ENCODE data around the gene CX3CL1.
"Not testable (repeated sequence)": the region's sequence is repeated elsewhere in the genome, so short reads cannot be mapped to it uniquely, and the experiment has no call there.

Gene CX3CL1

GRCh38 chr16:57372372-57373116 is at the start of gene CX3CL1:
Gene CX3CL1 (plus strand): TSS chr16:57372490. CDS start chr16:57372569, 79 bp downstream.
- Mint-ChIP-seq H3K27me3 (ENCODE audit: low read depth) (peaks cover 7% of the 10 kb centered on the region), H3K36me3 (ENCODE audit: low read depth) (no peaks in the 10 kb centered on the region), H3K9me3 (no peaks in the 10 kb centered on the region), H3K4me3 (no peak within 1 kb of the TSS), H3K4me1 (ENCODE audit: low read depth) (peaks cover 2% of the 10 kb centered on the region), H3K27ac (no peak within 1 kb of the TSS)

- H3K4me1 Mint-ChIP-seq (ENCODE audit: low read depth), result no peaks in the 10 kb centered on the region
- H3K27ac Mint-ChIP-seq, result no peak overlapping the region
- peaks cover 4% of the 10 kb centered on the region for H3K27me3 Mint-ChIP-seq (ENCODE audit: low read depth)
- no peaks in the 10 kb centered on the region for H3K36me3 Mint-ChIP-seq (ENCODE audit: low read depth)
- H3K4me3 Mint-ChIP-seq, result no peak overlapping the region
- no peaks in the 10 kb centered on the region for H3K9me3 Mint-ChIP-seq
These were observed 47.5 kb upstream of the CX3CL1 start for GRCh38 chr16:57324749-57325148.

- Mint-ChIP-seq H3K4me1 (ENCODE audit: low read depth) (no peaks in the 10 kb centered on the region), H3K4me3 (no peak overlapping the region), H3K36me3 (ENCODE audit: low read depth) (no peaks in the 10 kb centered on the region), H3K27ac (no peak overlapping the region), H3K27me3 (ENCODE audit: low read depth) (peaks cover 4% of the 10 kb centered on the region), H3K9me3 (no peaks in the 10 kb centered on the region)
These were observed 46.8 kb upstream of the CX3CL1 start for GRCh38 chr16:57325458-57325857.

GRCh38 chr16:57329718-57330327 is 42.5 kb upstream of the CX3CL1 start:
- H3K27me3 Mint-ChIP-seq (ENCODE audit: low read depth), result peaks cover 34% of the 10 kb centered on the region
- no peaks in the 10 kb centered on the region for H3K4me1 Mint-ChIP-seq (ENCODE audit: low read depth)
- H3K9me3 Mint-ChIP-seq, result no peaks in the 10 kb centered on the region
- H3K27ac Mint-ChIP-seq, result no peak overlapping the region
- no peak overlapping the region for H3K4me3 Mint-ChIP-seq
- H3K36me3 Mint-ChIP-seq (ENCODE audit: low read depth), result no peaks in the 10 kb centered on the region

GRCh38 chr16:57331355-57331754 is 40.9 kb upstream of the CX3CL1 start:
- H3K27me3 Mint-ChIP-seq (ENCODE audit: low read depth), result peaks cover 41% of the 10 kb centered on the region
- H3K4me1 Mint-ChIP-seq (ENCODE audit: low read depth), result no peaks in the 10 kb centered on the region
- H3K27ac Mint-ChIP-seq, result no peak overlapping the region
- H3K4me3 Mint-ChIP-seq, result no peak overlapping the region
- H3K36me3 Mint-ChIP-seq (ENCODE audit: low read depth), result no peaks in the 10 kb centered on the region
- no peaks in the 10 kb centered on the region for H3K9me3 Mint-ChIP-seq

- no peaks in the 10 kb centered on the region for H3K4me1 Mint-ChIP-seq (ENCODE audit: low read depth)
These were observed 38.9 kb upstream of the CX3CL1 start for GRCh38 chr16:57333402-57333801.

GRCh38 chr16:57335366-57335765 is 36.9 kb upstream of the CX3CL1 start:
- Mint-ChIP-seq H3K27ac (no peak overlapping the region), H3K27me3 (ENCODE audit: low read depth) (peaks cover 46% of the 10 kb centered on the region), H3K9me3 (no peaks in the 10 kb centered on the region), H3K36me3 (ENCODE audit: low read depth) (no peaks in the 10 kb centered on the region), H3K4me1 (ENCODE audit: low read depth) (no peaks in the 10 kb centered on the region), H3K4me3 (no peak overlapping the region)

More at GRCh38 chr16:57333402-57333801, 38.9 kb upstream of the CX3CL1 start:
- Mint-ChIP-seq H3K27ac (no peak overlapping the region), H3K9me3 (no peaks in the 10 kb centered on the region), H3K27me3 (ENCODE audit: low read depth) (peaks cover 43% of the 10 kb centered on the region), H3K4me3 (no peak overlapping the region), H3K36me3 (ENCODE audit: low read depth) (no peaks in the 10 kb centered on the region)

GRCh38 chr16:57341062-57341440 is 31.2 kb upstream of the CX3CL1 start:
- Mint-ChIP-seq H3K27me3 (ENCODE audit: low read depth) (peaks cover 12% of the 10 kb centered on the region), H3K4me1 (ENCODE audit: low read depth) (no peaks in the 10 kb centered on the region), H3K36me3 (ENCODE audit: low read depth) (no peaks in the 10 kb centered on the region), H3K4me3 (no peak overlapping the region), H3K9me3 (no peaks in the 10 kb centered on the region), H3K27ac (no peak overlapping the region)

GRCh38 chr16:57341441-57342303 is 30.6 kb upstream of the CX3CL1 start:
- H3K9me3 Mint-ChIP-seq, result no peaks in the 10 kb centered on the region
- peaks cover 15% of the 10 kb centered on the region for H3K27me3 Mint-ChIP-seq (ENCODE audit: low read depth)
- H3K36me3 Mint-ChIP-seq (ENCODE audit: low read depth), result no peaks in the 10 kb centered on the region
- H3K27ac Mint-ChIP-seq, result no peak overlapping the region
- H3K4me1 Mint-ChIP-seq (ENCODE audit: low read depth), result no peaks in the 10 kb centered on the region
- no peak overlapping the region for H3K4me3 Mint-ChIP-seq

GRCh38 chr16:57342606-57343005 is 29.7 kb upstream of the CX3CL1 start:
- not testable (repeated sequence) for H3K36me3 Mint-ChIP-seq (ENCODE audit: low read depth); H3K4me1 Mint-ChIP-seq (ENCODE audit: low read depth); H3K27ac Mint-ChIP-seq; H3K4me3 Mint-ChIP-seq; H3K9me3 Mint-ChIP-seq
- H3K27me3 Mint-ChIP-seq (ENCODE audit: low read depth), result peaks cover 24% of the 10 kb centered on the region

- Mint-ChIP-seq H3K36me3 (ENCODE audit: low read depth) (no peaks in the 10 kb centered on the region), H3K4me3 (no peak overlapping the region), H3K9me3 (no peaks in the 10 kb centered on the region), H3K4me1 (ENCODE audit: low read depth) (no peaks in the 10 kb centered on the region), H3K27ac (no peak overlapping the region), H3K27me3 (ENCODE audit: low read depth) (peaks cover 29% of the 10 kb centered on the region)
These were observed 29.1 kb upstream of the CX3CL1 start for GRCh38 chr16:57343221-57343620.

- not testable (repeated sequence) for H3K4me3 Mint-ChIP-seq; H3K27ac Mint-ChIP-seq; H3K4me1 Mint-ChIP-seq (ENCODE audit: low read depth); H3K9me3 Mint-ChIP-seq; H3K36me3 Mint-ChIP-seq (ENCODE audit: low read depth)
- H3K27me3 Mint-ChIP-seq (ENCODE audit: low read depth), result peaks cover 29% of the 10 kb centered on the region
These were observed 28.2 kb upstream of the CX3CL1 start for GRCh38 chr16:57344094-57344493.

- Mint-ChIP-seq H3K4me1 (ENCODE audit: low read depth) (peaks cover 2% of the 10 kb centered on the region), H3K36me3 (ENCODE audit: low read depth) (no peaks in the 10 kb centered on the region), H3K27ac (no peak overlapping the region), H3K9me3 (no peaks in the 10 kb centered on the region), H3K4me3 (no peak overlapping the region), H3K27me3 (ENCODE audit: low read depth) (peaks cover 38% of the 10 kb centered on the region)
These were observed 27.3 kb upstream of the CX3CL1 start for GRCh38 chr16:57345021-57345420.

- Mint-ChIP-seq H3K27ac (no peak overlapping the region), H3K36me3 (ENCODE audit: low read depth) (no peaks in the 10 kb centered on the region), H3K27me3 (ENCODE audit: low read depth) (peaks cover 42% of the 10 kb centered on the region), H3K4me1 (ENCODE audit: low read depth) (peaks cover 2% of the 10 kb centered on the region), H3K4me3 (no peak overlapping the region), H3K9me3 (no peaks in the 10 kb centered on the region)
These were observed 26.6 kb upstream of the CX3CL1 start for GRCh38 chr16:57345666-57346204.

All from T-helper 1 cell treated with Interleukin-12 subunit alpha and Interleukin-12 subunit beta and Interleukin-4 antibody, amounts not matched to agents 30 μg/mL and 1 μg/mL, for 36 hours (primary cell).